Measurements from ENCODE around the gene SLC66A2.

GRCh38 chr18:79931475-79931874, 20.0 kb downstream of the SLC66A2 start:
- TF ChIP-seq, protein P1, sequence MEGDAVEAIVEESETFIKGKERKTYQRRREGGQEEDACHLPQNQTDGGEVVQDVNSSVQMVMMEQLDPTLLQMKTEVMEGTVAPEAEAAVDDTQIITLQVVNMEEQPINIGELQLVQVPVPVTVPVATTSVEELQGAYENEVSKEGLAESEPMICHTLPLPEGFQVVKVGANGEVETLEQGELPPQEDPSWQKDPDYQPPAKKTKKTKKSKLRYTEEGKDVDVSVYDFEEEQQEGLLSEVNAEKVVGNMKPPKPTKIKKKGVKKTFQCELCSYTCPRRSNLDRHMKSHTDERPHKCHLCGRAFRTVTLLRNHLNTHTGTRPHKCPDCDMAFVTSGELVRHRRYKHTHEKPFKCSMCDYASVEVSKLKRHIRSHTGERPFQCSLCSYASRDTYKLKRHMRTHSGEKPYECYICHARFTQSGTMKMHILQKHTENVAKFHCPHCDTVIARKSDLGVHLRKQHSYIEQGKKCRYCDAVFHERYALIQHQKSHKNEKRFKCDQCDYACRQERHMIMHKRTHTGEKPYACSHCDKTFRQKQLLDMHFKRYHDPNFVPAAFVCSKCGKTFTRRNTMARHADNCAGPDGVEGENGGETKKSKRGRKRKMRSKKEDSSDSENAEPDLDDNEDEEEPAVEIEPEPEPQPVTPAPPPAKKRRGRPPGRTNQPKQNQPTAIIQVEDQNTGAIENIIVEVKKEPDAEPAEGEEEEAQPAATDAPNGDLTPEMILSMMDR (IDR thresholded peaks at IDR 0.05), result no peak
- TF ChIP-seq EZH2 (IDR thresholded peaks at IDR 0.05; ENCODE audit: borderline replicate concordance, insufficient read depth, low read depth, low read length, poor library complexity, severe bottlenecking), result no peak

All from B cell (primary cell).